Neural crest cell (in vitro differentiated cells): Measurements from ENCODE around the gene GCK. TPM values are rescaled to one million over a fixed set of nuclear protein-coding genes. Genes with fewer than 3 reads are reported as not detected.

ENCODE experiments used
- DNase-seq: peaks from one replicate; pipeline ENCODE4 v3.0.0; 2021; ENCODE audit warnings: low read depth, mixed read lengths, low spot score
- H3K27ac Mint-ChIP-seq: one replicate; pipeline ENCODE4 v1.8.0; 2021; ENCODE audit warnings: mild to moderate bottlenecking, mixed read lengths; ENCODE audit not compliant: unreplicated experiment
- H3K27me3 Mint-ChIP-seq: 2 replicates; pipeline ENCODE4 v1.8.0; 2021; ENCODE audit warnings: low read depth, mild to moderate bottlenecking, mixed read lengths
- H3K36me3 Mint-ChIP-seq: 2 replicates; pipeline ENCODE4 v1.8.0; 2021; ENCODE audit warnings: low read depth, mild to moderate bottlenecking, mixed read lengths
- H3K4me1 Mint-ChIP-seq: 2 replicates; pipeline ENCODE4 v1.8.0; 2021; ENCODE audit warnings: mixed read lengths
- H3K4me3 Mint-ChIP-seq: one replicate; pipeline ENCODE4 v1.8.0; 2021; ENCODE audit warnings: mild to moderate bottlenecking, mixed read lengths
- H3K9me3 Mint-ChIP-seq: 2 replicates; pipeline ENCODE4 v1.8.0; 2021; ENCODE audit warnings: mixed read lengths
- CTCF ChIP-seq: fragments of 200-600 bp; sonication (generic); conservative IDR thresholded peaks from 2 replicates; pipeline ENCODE4 v1.5.0; 2021; ENCODE audit warnings: antibody characterized with exemption, mild to moderate bottlenecking
- total RNA-seq: library from RNA; stranded (reverse); gene quantifications from 2 replicates; pipeline ENCODE4 v1.2.1, GENCODE V29; 2021

GCK gene
- total RNA-seq, 1 donor from 2014 or later, result 0.42 TPM

GRCh38 chr7:44098092-44099068, 90.9 kb downstream of the GCK start:
- DNase-seq, result no peak
- no peaks in the 10 kb centered on the region for H3K9me3 Mint-ChIP-seq
- no peaks in the 10 kb centered on the region for H3K36me3 Mint-ChIP-seq
- H3K4me1 Mint-ChIP-seq, result peaks cover 15% of the 10 kb centered on the region
- H3K4me3 Mint-ChIP-seq, result no peak overlapping the region
- no peak for TF ChIP-seq CTCF
- H3K27ac Mint-ChIP-seq, result no peak overlapping the region
- no peaks in the 10 kb centered on the region for H3K27me3 Mint-ChIP-seq

DNA sequence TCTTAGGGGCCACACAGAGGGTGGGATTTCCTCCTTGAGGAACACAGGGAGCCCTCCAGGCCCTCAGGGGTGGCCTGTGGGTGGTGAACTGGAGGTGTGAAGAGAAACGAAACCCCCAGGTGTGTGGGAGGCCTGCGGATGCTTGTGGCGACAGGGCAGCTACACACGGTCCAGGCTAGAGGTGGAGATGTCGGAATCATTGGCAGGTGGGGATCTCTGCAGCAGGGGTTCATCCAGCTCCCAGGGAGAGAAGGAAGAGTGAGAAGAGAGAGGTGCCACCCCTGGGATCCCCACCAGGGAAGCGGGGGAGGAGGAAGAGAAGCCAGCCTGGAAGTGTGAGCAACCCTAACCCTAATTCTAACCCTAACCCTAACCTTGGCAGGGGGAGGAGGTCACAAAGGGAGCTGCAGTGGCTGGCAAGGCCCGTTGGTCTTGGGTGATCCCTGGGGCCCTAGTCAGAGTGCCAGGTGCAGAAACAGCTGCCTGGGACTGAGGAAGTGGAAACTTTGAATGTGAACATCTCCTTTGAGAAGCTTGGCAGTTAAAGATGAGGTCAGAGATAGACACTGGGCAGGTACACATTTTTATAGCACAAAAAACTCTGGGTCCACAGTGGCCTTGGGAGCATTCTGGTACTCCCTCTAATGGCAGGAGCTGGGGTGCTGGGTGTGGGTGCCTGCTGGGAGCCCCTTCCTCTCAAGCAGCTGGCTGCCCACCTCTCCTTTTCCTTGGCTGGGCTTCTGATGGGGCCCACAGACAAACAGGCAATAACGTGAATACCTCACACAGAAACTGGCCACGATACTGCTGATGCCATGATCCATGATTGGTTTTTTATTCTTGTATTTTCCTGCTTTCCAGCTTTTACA, 91.9 kb downstream of the GCK start:
- Mint-ChIP-seq H3K9me3 (no peaks in the 10 kb centered on the region), H3K4me1 (peaks cover 15% of the 10 kb centered on the region), H3K27me3 (no peaks in the 10 kb centered on the region), H3K27ac (peak overlapping the region; percentile 75), H3K4me3 (no peak overlapping the region), H3K36me3 (no peaks in the 10 kb centered on the region)
- TF ChIP-seq CTCF, result no peak
- no peak for DNase-seq

- Mint-ChIP-seq H3K9me3 (no peaks in the 10 kb centered on the region), H3K4me1 (peaks cover 15% of the 10 kb centered on the region), H3K4me3 (no peak overlapping the region), H3K36me3 (no peaks in the 10 kb centered on the region), H3K27me3 (no peaks in the 10 kb centered on the region), H3K27ac (peak overlapping the region; percentile 75)
- TF ChIP-seq CTCF, result no peak
- DNase-seq, result no peak
These were observed 92.8 kb downstream of the GCK start for GRCh38 chr7:44096326-44096881.

DNA sequence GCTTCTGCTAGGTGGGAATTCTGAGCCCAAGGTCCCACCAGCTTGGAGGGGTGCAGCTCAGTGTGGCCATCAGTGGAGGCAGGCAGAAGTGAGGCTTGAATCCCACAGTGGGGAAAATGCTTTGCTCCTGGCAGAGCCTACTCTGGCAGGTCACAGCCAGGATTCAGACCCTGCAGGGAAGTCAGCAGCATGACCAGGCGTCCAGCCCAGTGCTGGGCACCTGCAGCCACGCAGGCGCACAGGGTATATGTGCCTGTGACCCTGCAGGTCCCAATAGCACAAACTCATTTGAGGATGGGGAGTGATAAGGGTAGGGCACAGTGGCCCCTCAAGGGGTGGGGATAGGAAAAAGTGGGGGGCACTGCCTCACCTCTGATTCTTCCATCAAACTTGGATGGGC, 93.5 kb downstream of the GCK start:
- no peak overlapping the region for H3K4me3 Mint-ChIP-seq
- H3K27ac Mint-ChIP-seq, result no peak overlapping the region
- H3K36me3 Mint-ChIP-seq, result no peaks in the 10 kb centered on the region
- no peak for TF ChIP-seq CTCF
- no peaks in the 10 kb centered on the region for H3K9me3 Mint-ChIP-seq
- no peaks in the 10 kb centered on the region for H3K27me3 Mint-ChIP-seq
- no peak for DNase-seq
- H3K4me1 Mint-ChIP-seq, result peaks cover 14% of the 10 kb centered on the region

GRCh38 chr7:44094883-44095592, 94.2 kb downstream of the GCK start:
- no peaks in the 10 kb centered on the region for H3K27me3 Mint-ChIP-seq
- no peak overlapping the region for H3K27ac Mint-ChIP-seq
- no peaks in the 10 kb centered on the region for H3K9me3 Mint-ChIP-seq
- DNase-seq, result no peak
- H3K36me3 Mint-ChIP-seq, result no peaks in the 10 kb centered on the region
- peaks cover 7% of the 10 kb centered on the region for H3K4me1 Mint-ChIP-seq
- TF ChIP-seq CTCF, result no peak
- H3K4me3 Mint-ChIP-seq, result no peak overlapping the region
